Right hindlimb (tissue), 1 donor: Measurements from ENCODE around the gene MADCAM1.

Experiments used
- DNase-seq: peaks from one replicate; pipeline ENCODE4 v3.0.0-alpha.2; 2018

Gene MADCAM1

GRCh38 chr19:532561-533363 lies 36.5 kb downstream of the MADCAM1 start:
- peak; percentile 82 for DNase-seq

GRCh38 chr19:533364-534058 lies 37.2 kb downstream of the MADCAM1 start:
- no peak for DNase-seq

GRCh38 chr19:534088-534487 lies 37.8 kb downstream of the MADCAM1 start:
- no peak for DNase-seq

GRCh38 chr19:535017-535835 lies 38.9 kb downstream of the MADCAM1 start:
- peak; percentile 18 for DNase-seq

- peak; percentile 14 for DNase-seq
Observed at GRCh38 chr19:536031-536880, 40.0 kb downstream of the MADCAM1 start.

- DNase-seq, result no peak
Observed at GRCh38 chr19:536881-537404, 40.7 kb downstream of the MADCAM1 start.

- peak; percentile 15 for DNase-seq
Observed at GRCh38 chr19:538641-539428, 42.5 kb downstream of the MADCAM1 start.

GRCh38 chr19:539429-540030 lies 43.2 kb downstream of the MADCAM1 start:
- DNase-seq, result peak; percentile 17

- DNase-seq, result peak; percentile 14
Observed at GRCh38 chr19:540867-541637, 44.8 kb downstream of the MADCAM1 start.

- peak; percentile 17 for DNase-seq
Observed at GRCh38 chr19:541699-542098, 45.4 kb downstream of the MADCAM1 start.

- DNase-seq, result peak; percentile 18
Observed at GRCh38 chr19:542173-542866, 46.0 kb downstream of the MADCAM1 start.

GRCh38 chr19:543910-544608 lies 47.8 kb downstream of the MADCAM1 start, which contains the start of gene GZMM:
TSS of gene GZMM (plus strand) at chr19:544053. CDS start at chr19:544072, 19 bp downstream.
- no peak for DNase-seq

- no peak for DNase-seq
Observed at GRCh38 chr19:547117-547516, 50.8 kb downstream of the MADCAM1 start.

- DNase-seq, result peak; percentile 21
Observed at GRCh38 chr19:547836-548720, 51.8 kb downstream of the MADCAM1 start.

- DNase-seq, result peak; percentile 16
Observed at GRCh38 chr19:548886-549830, 52.9 kb downstream of the MADCAM1 start.

GRCh38 chr19:554817-555216 lies 58.5 kb downstream of the MADCAM1 start:
- DNase-seq, result no peak
